DND-41 (cell line): ENCODE measurements around the gene SLK.
A peak's percentile ranks its signal among the peaks of the same experiment; 100 is the strongest.

Source experiments
- ATAC-seq: fragments of 200-7000 bp; cut with Tn5 transposase; 3 replicates; pipeline ENCODE4 v1.9.1; 2021; ENCODE audit warnings: low read depth; ENCODE audit not compliant: insufficient read depth
- DNase-seq: peaks from one replicate; pipeline ENCODE4 v3.0.0-alpha.2; 2020
- H2AFZ ChIP-seq: 2 replicates; pipeline ENCODE4 v1.6.0; 2012; ENCODE audit warnings: low read depth, low read length
- H3K27ac ChIP-seq: 2 replicates; pipeline ENCODE4 v1.5.1; 2012; ENCODE audit warnings: low read length, inconsistent platforms
- H3K27me3 ChIP-seq: fragments of 200-600 bp; sonication (generic); 2 replicates; pipeline ENCODE4 v1.6.0; 2012; ENCODE audit warnings: low read length, mild to moderate bottlenecking, inconsistent platforms; ENCODE audit not compliant: insufficient read depth, poor library complexity
- H3K36me3 ChIP-seq: 2 replicates; pipeline ENCODE4 v1.5.1; 2012; ENCODE audit warnings: low read length, inconsistent platforms; ENCODE audit not compliant: insufficient read depth
- H3K4me1 ChIP-seq: 2 replicates; pipeline ENCODE4 v1.5.1; 2012; ENCODE audit warnings: mild to moderate bottlenecking, low read length; ENCODE audit not compliant: insufficient read depth
- H3K4me2 ChIP-seq: 2 replicates; pipeline ENCODE4 v1.6.0; 2012; ENCODE audit warnings: mild to moderate bottlenecking, moderate library complexity, low read length, inconsistent platforms; ENCODE audit not compliant: insufficient read depth
- H3K4me3 ChIP-seq, 2 experiments: fragments of 200-600 bp in 1 of 2; shearing (Covaris generic) in 1 of 2; 2 replicates each; pipeline ENCODE4 v1.5.1; 2012 to 2016; ENCODE audit warnings: inconsistent platforms in 2 of 2, low read length in 2 of 2, mild to moderate bottlenecking in 2 of 2, low read depth in 1 of 2, moderate library complexity in 1 of 2
- H3K79me2 ChIP-seq: 2 replicates; pipeline ENCODE4 v1.6.0; 2012; ENCODE audit warnings: low read length, inconsistent platforms; ENCODE audit not compliant: insufficient read depth
- H3K9ac ChIP-seq: 2 replicates; pipeline ENCODE4 v1.6.0; 2012; ENCODE audit warnings: low read depth, mild to moderate bottlenecking, inconsistent platforms, low read length, moderate library complexity
- H3K9me3 ChIP-seq: 2 replicates; pipeline ENCODE4 v1.5.1; 2012; ENCODE audit warnings: low read length, moderate library complexity, mild to moderate bottlenecking, inconsistent platforms; ENCODE audit not compliant: insufficient read depth, severe bottlenecking
- H4K20me1 ChIP-seq: 2 replicates; pipeline ENCODE4 v1.6.0; 2012; ENCODE audit warnings: low read length; ENCODE audit not compliant: insufficient read depth
- EZH2 ChIP-seq: IDR thresholded peaks from 3 replicates; pipeline ENCODE4 v1.6.1; 2012; ENCODE audit warnings: borderline replicate concordance, low read depth, mild to moderate bottlenecking, moderate library complexity, low read length, inconsistent platforms; ENCODE audit not compliant: severe bottlenecking
- TF ChIP-seq, protein P1 (sequence below): IDR thresholded peaks from 2 replicates; pipeline ENCODE4 v1.5.1; 2012; ENCODE audit warnings: borderline replicate concordance, low read length, moderate library complexity, mild to moderate bottlenecking; ENCODE audit not compliant: poor library complexity, severe bottlenecking; ENCODE audit errors: extremely low read depth

The SLK gene

DNA sequence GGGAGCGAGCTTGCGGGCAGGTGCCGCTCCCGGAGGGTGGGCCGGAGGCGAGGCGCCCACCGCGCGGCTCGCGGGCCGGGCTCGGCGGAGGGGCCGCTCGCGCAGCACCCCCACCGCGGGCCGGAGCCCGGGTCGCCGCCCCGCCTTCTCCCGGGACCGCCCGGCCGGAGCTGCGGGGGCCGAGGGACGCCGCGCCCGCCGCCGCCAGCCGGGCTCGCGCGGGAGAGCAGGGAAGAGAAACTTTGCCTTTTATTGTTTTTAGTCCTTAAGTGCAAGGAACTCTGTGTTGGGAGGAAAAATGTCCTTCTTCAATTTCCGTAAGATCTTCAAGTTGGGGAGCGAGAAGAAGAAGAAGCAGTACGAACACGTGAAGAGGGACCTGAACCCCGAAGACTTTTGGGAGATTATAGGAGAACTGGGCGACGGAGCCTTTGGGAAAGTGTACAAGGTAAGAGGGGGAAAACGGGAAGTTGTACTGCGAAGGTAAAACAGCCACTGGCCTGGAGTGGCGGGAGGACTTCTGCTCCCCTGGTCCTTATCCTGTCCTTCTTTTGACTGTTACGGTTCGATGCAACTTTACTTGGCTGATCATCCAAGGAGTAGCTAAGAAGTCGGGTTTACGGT lies 620 bp downstream of the SLK start:
- no peaks in the 10 kb centered on the region for H3K27me3 ChIP-seq
- H3K27ac ChIP-seq, result peak overlapping the region; percentile 72
- TF ChIP-seq, protein P1, sequence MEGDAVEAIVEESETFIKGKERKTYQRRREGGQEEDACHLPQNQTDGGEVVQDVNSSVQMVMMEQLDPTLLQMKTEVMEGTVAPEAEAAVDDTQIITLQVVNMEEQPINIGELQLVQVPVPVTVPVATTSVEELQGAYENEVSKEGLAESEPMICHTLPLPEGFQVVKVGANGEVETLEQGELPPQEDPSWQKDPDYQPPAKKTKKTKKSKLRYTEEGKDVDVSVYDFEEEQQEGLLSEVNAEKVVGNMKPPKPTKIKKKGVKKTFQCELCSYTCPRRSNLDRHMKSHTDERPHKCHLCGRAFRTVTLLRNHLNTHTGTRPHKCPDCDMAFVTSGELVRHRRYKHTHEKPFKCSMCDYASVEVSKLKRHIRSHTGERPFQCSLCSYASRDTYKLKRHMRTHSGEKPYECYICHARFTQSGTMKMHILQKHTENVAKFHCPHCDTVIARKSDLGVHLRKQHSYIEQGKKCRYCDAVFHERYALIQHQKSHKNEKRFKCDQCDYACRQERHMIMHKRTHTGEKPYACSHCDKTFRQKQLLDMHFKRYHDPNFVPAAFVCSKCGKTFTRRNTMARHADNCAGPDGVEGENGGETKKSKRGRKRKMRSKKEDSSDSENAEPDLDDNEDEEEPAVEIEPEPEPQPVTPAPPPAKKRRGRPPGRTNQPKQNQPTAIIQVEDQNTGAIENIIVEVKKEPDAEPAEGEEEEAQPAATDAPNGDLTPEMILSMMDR, result no peak
- TF ChIP-seq EZH2, result no peak
- no peaks in the 10 kb centered on the region for H3K9me3 ChIP-seq
- peaks cover 46% of the 10 kb centered on the region for H3K4me1 ChIP-seq
- H3K79me2 ChIP-seq, result peaks cover 54% of the 10 kb centered on the region
- H3K36me3 ChIP-seq, result no peaks in the 10 kb centered on the region; the same call in 1 of the 2 replicates
- H3K4me2 ChIP-seq, result peak overlapping the region; percentile 72
- no peak for DNase-seq
- peak overlapping the region; percentile 93 for H2AFZ ChIP-seq
- H4K20me1 ChIP-seq, result peaks cover 20% of the 10 kb centered on the region
- peak overlapping the region; percentile 44 to 67 for H3K4me3 ChIP-seq
- peak overlapping the region; percentile 98 for H3K9ac ChIP-seq
- peak; percentile 35 for ATAC-seq

DNA sequence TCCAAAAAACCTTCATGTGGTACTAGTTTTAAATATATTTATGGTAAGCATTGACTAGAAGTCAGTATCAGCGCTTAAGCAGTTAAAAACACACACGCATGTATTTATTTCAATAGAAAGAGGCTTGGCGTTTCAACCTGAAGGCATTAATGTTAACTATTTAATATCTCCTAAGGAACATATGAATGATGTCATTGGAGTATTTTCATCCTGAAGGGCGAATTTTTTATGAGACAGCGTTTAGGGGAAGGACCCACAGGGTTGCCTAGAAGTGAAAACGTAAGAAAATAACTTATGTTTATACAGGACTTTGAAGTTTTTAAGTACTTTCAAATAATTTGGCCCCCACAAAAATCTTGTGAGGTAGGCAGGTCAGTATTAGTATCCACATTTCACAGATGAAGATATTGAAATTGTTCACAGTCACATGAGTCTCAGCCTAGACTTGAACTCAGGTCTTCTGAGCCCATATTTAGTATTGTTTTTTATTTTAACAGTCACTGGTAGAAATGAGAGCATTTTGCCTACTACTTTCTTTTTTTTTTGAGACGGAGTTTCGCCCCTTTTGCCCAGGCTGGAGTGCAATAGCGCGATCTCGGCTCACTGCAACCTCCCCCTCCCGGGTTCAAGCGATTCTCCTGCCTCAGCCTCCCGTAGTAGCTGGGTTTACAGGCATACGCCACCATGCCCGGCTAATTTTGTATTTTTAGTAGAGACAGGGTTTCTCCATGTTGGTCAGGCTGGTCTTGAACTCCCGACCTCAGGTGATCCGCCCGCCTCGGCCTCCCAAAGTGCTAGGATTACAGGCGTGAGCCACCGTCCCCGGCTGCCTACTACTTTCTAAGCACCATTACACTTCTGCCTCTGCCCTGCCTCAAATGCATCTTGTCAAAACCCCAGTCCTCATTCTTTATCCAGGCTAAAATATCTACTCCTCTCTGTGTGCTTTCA lies 1.8 kb downstream of the SLK start:
- H3K79me2 ChIP-seq, result peaks cover 65% of the 10 kb centered on the region
- DNase-seq, result no peak
- H4K20me1 ChIP-seq, result peaks cover 20% of the 10 kb centered on the region

DNA sequence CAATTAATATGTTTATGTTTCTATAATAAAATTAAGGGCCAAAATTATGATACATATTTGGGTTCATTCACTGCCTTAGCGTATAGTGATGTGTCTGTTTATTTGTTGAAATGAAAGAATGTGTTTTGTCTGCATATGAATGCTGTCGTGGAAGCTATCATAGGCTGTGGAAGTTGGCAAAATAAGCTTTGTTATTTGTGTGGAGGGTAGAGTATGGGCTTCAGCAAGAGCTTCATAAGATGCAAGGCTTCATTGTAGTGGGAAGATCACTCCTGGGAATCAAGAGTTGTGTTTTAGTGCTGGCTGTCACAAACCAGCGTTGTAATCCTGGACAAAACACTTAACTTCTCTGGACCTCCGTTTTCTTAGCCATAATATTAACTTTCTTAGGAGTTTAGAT lies 2.5 kb downstream of the SLK start:
- DNase-seq (no peak), ATAC-seq (no peak)
- Histone ChIP-seq H3K4me3 (peak overlapping the region; percentile 44 to 67; a peak in 3 of 4 replicates), H3K4me2 (peak overlapping the region; percentile 72), H3K36me3 (no peaks in the 10 kb centered on the region; the same call in 1 of the 2 replicates), H3K79me2 (peaks cover 70% of the 10 kb centered on the region), H2AFZ (no peak overlapping the region), H3K27ac (peak overlapping the region; percentile 36; the same call in 1 of the 2 replicates), H3K4me1 (peaks cover 46% of the 10 kb centered on the region), H3K27me3 (no peaks in the 10 kb centered on the region), H3K9ac (peak overlapping the region; percentile 98), H3K9me3 (no peaks in the 10 kb centered on the region), H4K20me1 (peaks cover 20% of the 10 kb centered on the region)
- TF ChIP-seq, protein P1, result no peak
- TF ChIP-seq EZH2, result no peak

More for the DNA sequence above, 1.8 kb downstream of the SLK start:
- Histone ChIP-seq H2AFZ (no peak overlapping the region), H3K27ac (peak overlapping the region; percentile 72; the same call in 1 of the 2 replicates), H3K27me3 (no peaks in the 10 kb centered on the region), H3K9me3 (no peaks in the 10 kb centered on the region), H3K4me1 (peaks cover 46% of the 10 kb centered on the region), H3K4me3 (peak overlapping the region; percentile 44 to 67), H3K4me2 (peak overlapping the region; percentile 72), H3K36me3 (no peaks in the 10 kb centered on the region; the same call in 1 of the 2 replicates), H3K9ac (peak overlapping the region; percentile 98)
- no peak for ATAC-seq
- TF ChIP-seq EZH2, result no peak
- TF ChIP-seq, protein P1, result no peak
